IMR-90 (cell line): Measurements from ENCODE around the gene CCDC136. TPM values are rescaled to one million over a fixed set of nuclear protein-coding genes. Genes with fewer than 3 reads are reported as not detected.

Experiments
- ATAC-seq: fragments of 200-7000 bp; cut with Tn5 transposase; 2 replicates; pipeline ENCODE4 v1.9.1; 2020; ENCODE audit warnings: low read depth, mild to moderate bottlenecking, moderate library complexity
- BruUV-seq: library from RNA; stranded (reverse); fragments of 400-500 nt; replicated peaks from 2 replicates; lab custom pipeline; 2021; lab: Mats Ljungman, UMichigan
- CTCF ChIA-PET: fragments of 300-600 bp; formaldehyde crosslinking; extraction: SDS; loops from one replicate; lab custom pipeline; 2021; ENCODE audit warnings: antibody characterized with exemption; lab: Yijun Ruan, JAX
- POLR2A ChIA-PET: fragments of 300-600 bp; sonication (Branson Sonifier 250); formaldehyde crosslinking; loops from one replicate; lab custom pipeline; 2022; ENCODE audit warnings: antibody characterized with exemption; ENCODE audit not compliant: unreplicated experiment; lab: Charles Lee
- DNase-seq: peaks from one replicate; pipeline ENCODE4 v3.0.0; 2013
- H2AFZ ChIP-seq: replicated peaks from 2 replicates; pipeline ENCODE3; 2013; ENCODE audit warnings: low read length, mild to moderate bottlenecking; ENCODE audit not compliant: poor library complexity
- H2AK5ac ChIP-seq: 2 replicates; pipeline ENCODE4 v1.6.1; 2013; ENCODE audit warnings: low read depth, low read length, inconsistent platforms
- H2AK9ac ChIP-seq: replicated peaks from 2 replicates; pipeline ENCODE3; 2013; ENCODE audit warnings: mild to moderate bottlenecking, low read depth, low read length, moderate library complexity; ENCODE audit not compliant: poor library complexity
- H2BK120ac ChIP-seq: 2 replicates; pipeline ENCODE4 v1.6.1; 2013; ENCODE audit warnings: low read depth, low read length, inconsistent platforms
- H2BK15ac ChIP-seq: 3 replicates; pipeline ENCODE4 v1.6.1; 2013; ENCODE audit warnings: low read depth, low read length, inconsistent platforms
- H2BK20ac ChIP-seq: 2 replicates; pipeline ENCODE4 v1.6.1; 2013; ENCODE audit warnings: low read depth, mild to moderate bottlenecking, inconsistent platforms, low read length, moderate library complexity
- H2BK5ac ChIP-seq: 2 replicates; pipeline ENCODE4 v1.6.1; 2013; ENCODE audit warnings: mild to moderate bottlenecking, low read depth, low read length, inconsistent platforms; ENCODE audit not compliant: poor library complexity, severe bottlenecking
- H3K14ac ChIP-seq: replicated peaks from 2 replicates; pipeline ENCODE4 v1.6.1; 2013; ENCODE audit warnings: low read depth, low read length, inconsistent platforms
- H3K18ac ChIP-seq: 2 replicates; pipeline ENCODE4 v1.6.1; 2013; ENCODE audit warnings: low read depth, low read length, control low read depth
- H3K23ac ChIP-seq: 2 replicates; pipeline ENCODE4 v1.6.1; 2013; ENCODE audit warnings: low read depth, low read length, inconsistent platforms
- H3K27ac ChIP-seq: 2 replicates; pipeline ENCODE4 v1.5.1; 2013; ENCODE audit warnings: mild to moderate bottlenecking, control low read depth, low read length; ENCODE audit not compliant: insufficient read depth
- H3K27me3 ChIP-seq: 2 replicates; pipeline ENCODE4 v1.6.1; 2013; ENCODE audit warnings: low read length; ENCODE audit not compliant: control insufficient read depth, insufficient read depth
- H3K36me3 ChIP-seq: 2 replicates; pipeline ENCODE4 v1.6.1; 2013; ENCODE audit warnings: low read length, mixed read lengths; ENCODE audit not compliant: control insufficient read depth, insufficient read depth
- H3K4ac ChIP-seq: 2 replicates; pipeline ENCODE4 v1.6.1; 2013; ENCODE audit warnings: low read depth, low read length, inconsistent platforms
- H3K4me1 ChIP-seq: 2 replicates; pipeline ENCODE4 v1.6.1; 2013; ENCODE audit warnings: low read length, mixed read lengths; ENCODE audit not compliant: control insufficient read depth, insufficient read depth
- H3K4me2 ChIP-seq: 2 replicates; pipeline ENCODE4 v1.6.1; 2013; ENCODE audit warnings: low read depth, mild to moderate bottlenecking, control low read depth, low read length, moderate library complexity
- H3K4me3 ChIP-seq: 2 replicates; pipeline ENCODE4 v1.5.1; 2013; ENCODE audit warnings: low read depth, mild to moderate bottlenecking, control low read depth, low read length, moderate library complexity; ENCODE audit not compliant: insufficient read depth
- H3K56ac ChIP-seq: 2 replicates; pipeline ENCODE4 v1.6.1; 2013; ENCODE audit warnings: low read length, inconsistent platforms; ENCODE audit not compliant: insufficient read depth; ENCODE audit errors: extremely low read depth
- H3K79me1 ChIP-seq, 2 experiments: 2 replicates each; pipeline ENCODE4 v1.6.1; 2013; ENCODE audit warnings: low read length in 2 of 2, inconsistent platforms in 1 of 2, low read depth in 1 of 2
- H3K9ac ChIP-seq: 2 replicates; pipeline ENCODE4 v1.6.1; 2013; ENCODE audit warnings: low read depth, low read length, control low read depth
- H3K9me1 ChIP-seq: 2 replicates; pipeline ENCODE4 v1.6.1; 2013; ENCODE audit warnings: low read length, inconsistent platforms; ENCODE audit not compliant: insufficient read depth
- H3K9me3 ChIP-seq: 2 replicates; pipeline ENCODE4 v1.6.1; 2013; ENCODE audit warnings: low read length; ENCODE audit not compliant: control insufficient read depth, insufficient read depth
- H4K20me1 ChIP-seq: 2 replicates; pipeline ENCODE4 v1.6.1; 2013; ENCODE audit warnings: low read length, inconsistent platforms; ENCODE audit not compliant: insufficient read depth
- H4K5ac ChIP-seq: 2 replicates; pipeline ENCODE4 v1.6.1; 2013; ENCODE audit warnings: mild to moderate bottlenecking, low read depth, low read length, control low read depth
- H4K8ac ChIP-seq, 2 experiments: 2 replicates each; pipeline ENCODE4 v1.6.1; 2013; ENCODE audit warnings: low read depth in 2 of 2, low read length in 2 of 2, control low read depth in 1 of 2, inconsistent platforms in 1 of 2
- H4K91ac ChIP-seq: 2 replicates; pipeline ENCODE4 v1.6.1; 2013; ENCODE audit warnings: low read depth, low read length, inconsistent platforms; ENCODE audit not compliant: insufficient read depth
- BHLHE40 ChIP-seq: fragments of 150-350 bp; IDR thresholded peaks from 2 replicates; pipeline ENCODE4 v1.6.1; 2016; ENCODE audit warnings: mild to moderate bottlenecking, low read depth, low read length
- CEBPB ChIP-seq: IDR thresholded peaks from 2 replicates; pipeline ENCODE4 v1.6.1; 2012; ENCODE audit warnings: low read depth, low read length, improper control_type of control experiment
- CHD1 ChIP-seq: IDR thresholded peaks from 2 replicates; pipeline ENCODE4 v1.6.1; 2012; ENCODE audit warnings: low read depth, low read length, improper control_type of control experiment
- FOS ChIP-seq: fragments of 150-350 bp; IDR thresholded peaks from 2 replicates; pipeline ENCODE4 v1.6.1; 2016; ENCODE audit warnings: low read depth, low read length
- MAFK ChIP-seq: IDR thresholded peaks from 2 replicates; pipeline ENCODE4 v1.6.1; 2012; ENCODE audit warnings: low read depth, low read length, improper control_type of control experiment
- MAZ ChIP-seq: IDR thresholded peaks from 2 replicates; pipeline ENCODE4 v1.6.1; 2012; ENCODE audit warnings: low read depth, mild to moderate bottlenecking, low read length, improper control_type of control experiment, moderate library complexity, borderline replicate concordance
- MXI1 ChIP-seq: IDR thresholded peaks from 2 replicates; pipeline ENCODE4 v1.6.1; 2012; ENCODE audit warnings: low read depth, mild to moderate bottlenecking, low read length, moderate library complexity, borderline replicate concordance
- NFE2L2 ChIP-seq: fragments of 150-350 bp; IDR thresholded peaks from 2 replicates; pipeline ENCODE4 v1.6.1; 2016; ENCODE audit warnings: low read depth, mild to moderate bottlenecking, low read length
- POLR2A ChIP-seq: IDR thresholded peaks from 2 replicates; pipeline ENCODE4 v1.6.1; 2012; ENCODE audit warnings: mild to moderate bottlenecking, low read depth, low read length
- RAD21 ChIP-seq: IDR thresholded peaks from 2 replicates; pipeline ENCODE4 v1.6.1; 2012; ENCODE audit warnings: low read length, improper control_type of control experiment
- RCOR1 ChIP-seq: IDR thresholded peaks from 2 replicates; pipeline ENCODE4 v1.6.1; 2012; ENCODE audit warnings: mild to moderate bottlenecking, low read length, improper control_type of control experiment; ENCODE audit not compliant: insufficient replicate concordance
- RFX5 ChIP-seq: IDR thresholded peaks from 2 replicates; pipeline ENCODE4 v1.8.0; 2012; ENCODE audit warnings: low read depth, mild to moderate bottlenecking, low read length, moderate library complexity
- WGBS, 2 experiments: methylation state at CpG; one replicate each; pipeline versions ENCODE4 v1.1.5 to v1.1.7; 2013; ENCODE audit warnings: missing lambda C conversion rate in 2 of 2; ENCODE audit not compliant: insufficient read length in 1 of 2; ENCODE audit errors: extremely low coverage in 2 of 2; 5-methylcytosine and 5-hydroxymethylcytosine counted together
- dilution Hi-C: fragments of 300-500 bp; cut with HindIII; formaldehyde crosslinking; loops from one replicate; pipeline ENCODE4 v1.14.3; 2018; ENCODE audit warnings: low sequenced_read_pairs; ENCODE audit not compliant: unreplicated experiment
- in situ Hi-C: fragments of 300-500 bp; cut with MboI; formaldehyde crosslinking; loops from 3 replicates; pipeline ENCODE4 v1.14.3; 2019; ENCODE audit warnings: low sequenced_read_pairs, inconsistent platforms, mixed read lengths
- intact Hi-C: fragments of 100-400 bp; cut with micrococcal nuclease; formaldehyde crosslinking; loops from 2 replicates; pipeline ENCODE4 v1.10.0; 2022
- polyA plus RNA-seq, 3 experiments: library from polyadenylated mRNA; depleted of rRNA; stranded (reverse); fragments of >200 nt; gene quantifications; 2 replicates each; pipeline ENCODE4 v1.2.3, GENCODE V29; 2012; ENCODE audit warnings: low replicate concordance in 1 of 3
- total RNA-seq: library from RNA; depleted of rRNA; stranded (reverse); fragments of >200 nt; gene quantifications from 2 replicates; pipeline ENCODE4 v1.2.3, GENCODE V29; 2012
- TF ChIP-seq, protein P1 (sequence below): conservative IDR thresholded peaks from 2 replicates; pipeline ENCODE4 v1.5.1; 2012; ENCODE audit warnings: mild to moderate bottlenecking, low read depth, low read length, improper control_type of control experiment
- TF ChIP-seq, protein P2 (sequence below): fragments of 150-350 bp; IDR thresholded peaks from 2 replicates; pipeline ENCODE4 v1.6.1; 2017; ENCODE audit warnings: mild to moderate bottlenecking, antibody characterized with exemption, low read length, low read depth

Gene CCDC136
- total and polyA plus RNA-seq, 2 of the 4 experiments (the other 2 are of a cell fraction), result 7.7 to 18.0 TPM

- Histone ChIP-seq H3K36me3 (no peaks in the 10 kb centered on the region), H3K4me2 (no peak overlapping the region), H2BK5ac (no peak overlapping the region), H3K56ac (no peak overlapping the region), H4K5ac (no peak overlapping the region), H4K8ac (no peak overlapping the region), H3K23ac (no peak overlapping the region), H3K4me3 (no peak overlapping the region), H3K4me1 (no peaks in the 10 kb centered on the region), H3K9ac (no peak overlapping the region), H3K27ac (no peak overlapping the region), H2AK5ac (no peak overlapping the region), H2AFZ (no peak overlapping the region), H4K91ac (no peak overlapping the region), H3K18ac (no peak overlapping the region), H4K20me1 (no peaks in the 10 kb centered on the region), H2BK15ac (no peak overlapping the region), H3K9me1 (peaks cover 4% of the 10 kb centered on the region; the same call in 1 of the 2 replicates), H3K4ac (no peak overlapping the region), H3K9me3 (no peaks in the 10 kb centered on the region), H2BK20ac (no peak overlapping the region), H2AK9ac (peak overlapping the region; percentile 30), H3K79me1 (no peaks in the 10 kb centered on the region; a peak in 1 of 4 replicates), H3K14ac (no peak overlapping the region), H3K27me3 (no peaks in the 10 kb centered on the region), H2BK120ac (no peak overlapping the region)
- dilution Hi-C loops (no loop called here), intact Hi-C loops (no loop called here), in situ Hi-C loops (no loop called here)
- TF ChIP-seq MAFK (no peak), RFX5 (no peak), RCOR1 (no peak), FOS (no peak), RAD21 (no peak), MAZ (no peak), NFE2L2 (no peak), MXI1 (no peak), BHLHE40 (no peak), CHD1 (no peak), POLR2A (no peak), CEBPB (no peak)
- TF ChIP-seq, protein P1, sequence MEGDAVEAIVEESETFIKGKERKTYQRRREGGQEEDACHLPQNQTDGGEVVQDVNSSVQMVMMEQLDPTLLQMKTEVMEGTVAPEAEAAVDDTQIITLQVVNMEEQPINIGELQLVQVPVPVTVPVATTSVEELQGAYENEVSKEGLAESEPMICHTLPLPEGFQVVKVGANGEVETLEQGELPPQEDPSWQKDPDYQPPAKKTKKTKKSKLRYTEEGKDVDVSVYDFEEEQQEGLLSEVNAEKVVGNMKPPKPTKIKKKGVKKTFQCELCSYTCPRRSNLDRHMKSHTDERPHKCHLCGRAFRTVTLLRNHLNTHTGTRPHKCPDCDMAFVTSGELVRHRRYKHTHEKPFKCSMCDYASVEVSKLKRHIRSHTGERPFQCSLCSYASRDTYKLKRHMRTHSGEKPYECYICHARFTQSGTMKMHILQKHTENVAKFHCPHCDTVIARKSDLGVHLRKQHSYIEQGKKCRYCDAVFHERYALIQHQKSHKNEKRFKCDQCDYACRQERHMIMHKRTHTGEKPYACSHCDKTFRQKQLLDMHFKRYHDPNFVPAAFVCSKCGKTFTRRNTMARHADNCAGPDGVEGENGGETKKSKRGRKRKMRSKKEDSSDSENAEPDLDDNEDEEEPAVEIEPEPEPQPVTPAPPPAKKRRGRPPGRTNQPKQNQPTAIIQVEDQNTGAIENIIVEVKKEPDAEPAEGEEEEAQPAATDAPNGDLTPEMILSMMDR, result no peak
- TF ChIP-seq, protein P2, sequence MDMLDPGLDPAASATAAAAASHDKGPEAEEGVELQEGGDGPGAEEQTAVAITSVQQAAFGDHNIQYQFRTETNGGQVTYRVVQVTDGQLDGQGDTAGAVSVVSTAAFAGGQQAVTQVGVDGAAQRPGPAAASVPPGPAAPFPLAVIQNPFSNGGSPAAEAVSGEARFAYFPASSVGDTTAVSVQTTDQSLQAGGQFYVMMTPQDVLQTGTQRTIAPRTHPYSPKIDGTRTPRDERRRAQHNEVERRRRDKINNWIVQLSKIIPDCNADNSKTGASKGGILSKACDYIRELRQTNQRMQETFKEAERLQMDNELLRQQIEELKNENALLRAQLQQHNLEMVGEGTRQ, result no peak
- WGBS, 2 experiments, result no CpG with 5 or more reads among the region's 3 CpGs
- CTCF ChIA-PET, result no interaction called here
- ATAC-seq, result no peak
- no peak for DNase-seq
- no TSS peak for BruUV-seq
- POLR2A ChIA-PET, result interaction anchor here (0.7 kb wide), 1 partner anchor 9 kb away, joined by 3 read pairs; no protein-coding TSS in a partner anchor
Observed at GRCh38 chr7:128818694-128819093, 26.9 kb downstream of the CCDC136 start.
